ENCODE data around the gene BTBD7. TPM values are rescaled to one million over a fixed set of nuclear protein-coding genes. Genes with fewer than 3 reads are reported as not detected.

The BTBD7 gene, protein sequence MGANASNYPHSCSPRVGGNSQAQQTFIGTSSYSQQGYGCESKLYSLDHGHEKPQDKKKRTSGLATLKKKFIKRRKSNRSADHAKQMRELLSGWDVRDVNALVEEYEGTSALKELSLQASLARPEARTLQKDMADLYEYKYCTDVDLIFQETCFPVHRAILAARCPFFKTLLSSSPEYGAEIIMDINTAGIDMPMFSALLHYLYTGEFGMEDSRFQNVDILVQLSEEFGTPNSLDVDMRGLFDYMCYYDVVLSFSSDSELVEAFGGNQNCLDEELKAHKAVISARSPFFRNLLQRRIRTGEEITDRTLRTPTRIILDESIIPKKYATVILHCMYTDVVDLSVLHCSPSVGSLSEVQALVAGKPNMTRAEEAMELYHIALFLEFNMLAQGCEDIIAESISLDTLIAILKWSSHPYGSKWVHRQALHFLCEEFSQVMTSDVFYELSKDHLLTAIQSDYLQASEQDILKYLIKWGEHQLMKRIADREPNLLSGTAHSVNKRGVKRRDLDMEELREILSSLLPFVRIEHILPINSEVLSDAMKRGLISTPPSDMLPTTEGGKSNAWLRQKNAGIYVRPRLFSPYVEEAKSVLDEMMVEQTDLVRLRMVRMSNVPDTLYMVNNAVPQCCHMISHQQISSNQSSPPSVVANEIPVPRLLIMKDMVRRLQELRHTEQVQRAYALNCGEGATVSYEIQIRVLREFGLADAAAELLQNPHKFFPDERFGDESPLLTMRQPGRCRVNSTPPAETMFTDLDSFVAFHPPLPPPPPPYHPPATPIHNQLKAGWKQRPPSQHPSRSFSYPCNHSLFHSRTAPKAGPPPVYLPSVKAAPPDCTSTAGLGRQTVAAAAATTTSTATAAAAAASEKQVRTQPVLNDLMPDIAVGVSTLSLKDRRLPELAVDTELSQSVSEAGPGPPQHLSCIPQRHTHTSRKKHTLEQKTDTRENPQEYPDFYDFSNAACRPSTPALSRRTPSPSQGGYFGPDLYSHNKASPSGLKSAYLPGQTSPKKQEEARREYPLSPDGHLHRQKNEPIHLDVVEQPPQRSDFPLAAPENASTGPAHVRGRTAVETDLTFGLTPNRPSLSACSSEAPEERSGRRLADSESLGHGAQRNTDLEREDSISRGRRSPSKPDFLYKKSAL
- 45.7 TPM for total RNA-seq

DNA sequence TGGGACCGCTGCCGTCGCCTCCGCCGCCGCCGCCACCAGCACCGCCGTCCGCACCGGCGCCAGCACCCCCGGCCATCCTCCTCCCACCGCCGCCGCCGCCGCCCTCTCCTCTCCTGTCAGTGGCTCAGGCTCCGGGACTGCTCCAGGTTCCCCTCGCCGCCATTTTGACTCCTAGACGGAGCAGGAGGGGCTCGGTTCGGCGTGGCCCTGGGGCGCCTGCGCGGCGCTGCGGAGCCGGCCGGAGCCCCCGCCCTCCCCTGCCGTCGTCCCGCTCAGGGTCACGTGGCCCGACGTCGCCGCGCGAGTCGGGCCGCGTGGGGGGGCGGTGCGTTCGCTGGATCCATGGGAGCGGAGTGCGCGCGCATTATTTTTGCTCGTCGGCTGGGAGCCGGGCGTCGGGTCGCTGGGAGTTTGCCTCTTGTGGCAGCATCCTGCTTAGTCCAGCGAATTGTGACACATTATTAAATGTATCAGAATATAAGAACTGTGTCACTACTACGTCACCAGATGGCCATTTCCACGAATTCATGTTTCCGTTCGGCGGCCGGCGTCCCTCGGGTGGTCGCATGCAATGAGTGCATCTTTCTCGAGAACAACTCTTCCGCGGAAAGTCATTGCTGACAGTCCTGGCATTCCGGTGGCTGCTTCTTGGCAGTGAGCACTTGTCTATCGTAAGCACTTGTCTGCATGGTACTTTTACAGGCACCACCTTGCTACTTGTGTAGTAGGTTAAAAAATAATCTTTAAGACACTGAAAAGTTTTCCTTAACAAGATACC lies at the start of gene BTBD7:
TSS of gene BTBD7 (minus strand) at position 184 of the 778 bp plus-strand sequence. CDS start 36,985 bp downstream, outside the sequence.

DNA sequence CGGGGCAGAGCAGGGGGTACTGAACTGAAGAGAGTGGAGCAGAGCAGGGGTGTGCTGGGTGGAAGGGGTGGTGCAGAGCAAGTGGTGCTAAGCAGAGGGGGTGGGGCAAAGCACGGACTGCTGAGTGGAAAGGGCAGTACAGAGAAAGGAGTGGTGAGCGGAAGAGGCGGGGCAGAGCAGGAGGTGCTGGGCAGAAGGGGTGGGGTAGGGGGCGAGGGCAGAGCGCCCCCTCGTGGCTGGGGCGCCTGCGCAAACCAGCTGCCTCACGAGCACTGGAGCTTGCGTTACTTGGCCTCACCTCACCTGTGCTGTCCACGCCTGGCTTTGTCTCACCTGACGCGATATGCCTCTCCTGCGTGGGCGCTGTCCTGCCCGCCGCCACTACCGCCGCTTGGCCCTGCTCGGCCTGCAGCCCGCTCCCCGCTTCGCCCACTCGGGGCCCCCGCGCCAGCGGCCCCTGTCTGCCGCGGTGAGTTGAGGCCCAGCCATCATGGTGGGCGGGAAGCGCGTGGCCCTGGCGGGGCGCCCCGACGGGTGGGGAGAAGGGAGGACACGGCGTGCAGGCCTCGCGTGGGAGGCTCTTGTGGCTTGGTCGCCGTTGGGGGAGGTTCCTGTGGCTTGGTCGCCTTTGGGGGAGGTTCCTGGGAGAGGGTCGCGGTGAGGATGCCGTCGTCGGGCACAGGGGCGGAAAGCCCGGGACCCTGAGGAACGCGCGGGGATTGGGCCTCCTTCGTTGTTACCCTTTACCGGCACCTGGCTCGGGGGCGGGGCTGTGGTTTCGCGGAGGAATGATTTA lies 14.3 kb upstream of the BTBD7 start, which contains the start of gene COX8C:
TSS of gene COX8C (plus strand) at position 257 of the 796 bp plus-strand sequence. CDS start at position 344, 87 bp downstream.

DNA sequence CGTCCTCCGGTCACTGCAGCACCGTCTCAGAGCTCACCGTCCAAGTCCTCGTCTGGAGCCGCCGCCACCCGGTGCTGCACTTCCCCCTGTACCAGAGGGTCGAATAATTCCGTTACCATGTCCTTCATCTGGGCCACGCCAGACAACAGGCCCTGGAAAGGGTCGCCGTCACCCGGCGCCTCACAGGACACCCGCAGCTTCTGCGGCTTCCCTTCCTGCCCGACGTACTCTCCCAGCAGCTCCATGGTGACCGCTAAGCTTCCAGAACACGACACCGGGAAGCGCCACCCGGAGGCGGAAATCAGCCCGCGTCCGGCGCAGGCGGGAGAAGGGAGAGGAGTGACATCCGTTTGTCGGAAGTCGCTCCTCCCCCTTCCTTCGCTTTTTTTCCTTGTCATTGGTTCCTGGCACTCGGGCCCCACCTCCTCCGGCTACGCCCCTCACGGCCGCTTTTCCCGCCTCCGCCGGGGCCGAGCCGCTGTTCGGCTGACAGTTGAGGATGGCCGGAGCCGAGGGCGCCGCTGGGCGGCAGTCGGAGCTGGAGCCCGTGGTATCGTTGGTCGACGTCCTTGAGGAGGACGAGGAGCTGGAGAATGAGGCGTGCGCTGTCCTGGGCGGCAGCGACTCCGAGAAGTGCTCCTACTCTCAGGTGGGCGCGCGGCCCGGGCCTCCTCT lies 125.9 kb downstream of the BTBD7 start, which contains the start of the genes GON7 and UBR7:
TSS of gene GON7 (minus strand) at position 273 of the 675 bp plus-strand sequence. CDS start at position 245, 28 bp downstream.
TSS of gene UBR7 (plus strand) at position 464 of the 675 bp plus-strand sequence. CDS start at position 500, 36 bp downstream.

Other genes starting within 250 kb of the BTBD7 start
- gene ITPK1, start 217.1 kb downstream of the BTBD7 start, total RNA-seq, result 43.8 TPM
- 76.4 TPM for gene MOAP1, start 148.1 kb downstream of the BTBD7 start, total RNA-seq
- 11.0 TPM for gene LYSET, start 147.7 kb downstream of the BTBD7 start, total RNA-seq
- 13.7 TPM for gene GON7, start 126.0 kb downstream of the BTBD7 start, total RNA-seq
- gene UBR7, start 125.8 kb downstream of the BTBD7 start, total RNA-seq, result 44.7 TPM
- gene COX8C, start 14.1 kb upstream of the BTBD7 start, total RNA-seq, result not detected
- gene UNC79, start 97.9 kb upstream of the BTBD7 start, total RNA-seq, result 13.7 TPM

All from camera-type eye (tissue), 1 donor.